Endothelial cell of umbilical vein (primary cell): Measurements from ENCODE around the gene ADGRD1. TPM values are rescaled to one million over a fixed set of nuclear protein-coding genes. Genes with fewer than 3 reads are reported as not detected.

Experiments used
- BruUV-seq: library from RNA; stranded (reverse); fragments of 400-500 nt; replicated peaks from 2 replicates; lab custom pipeline; 2021; lab: Mats Ljungman, UMichigan
- CTCF ChIA-PET: fragments of 300-600, 350-600 bp; sonication (Branson Sonifier 250); formaldehyde crosslinking; loops from one replicate; lab custom pipeline; 2021; ENCODE audit warnings: antibody characterized with exemption, inconsistent platforms; lab: Charles Lee
- POLR2A ChIA-PET: fragments of 300-600, 350-600 bp; sonication (Branson Sonifier 250); formaldehyde crosslinking; loops from one replicate; lab custom pipeline; 2021; ENCODE audit warnings: antibody characterized with exemption, inconsistent platforms; lab: Charles Lee
- DNase-seq: peaks from one replicate; pipeline ENCODE4 v3.0.0-alpha.2; 2011; ENCODE audit warnings: low read depth, low spot score
- FAIRE-seq: peaks from 2 replicates; lab custom pipeline; 2011; peaks lifted over from hg19 to GRCh38; lab: Jason Lieb, UNC
- H2AFZ ChIP-seq: 2 replicates; pipeline ENCODE4 v1.6.0; 2012; ENCODE audit warnings: low read depth, low read length, control low read depth, inconsistent platforms
- H3K27ac ChIP-seq: 2 replicates; pipeline ENCODE4 v1.5.1; 2011; ENCODE audit warnings: low read depth, mild to moderate bottlenecking, control low read depth, low read length, moderate library complexity; ENCODE audit not compliant: insufficient read depth
- H3K27me3 ChIP-seq, 2 experiments: 2 replicates each; pipeline versions ENCODE4 v1.6.0 to v1.6.1; 2011; ENCODE audit warnings: low read length in 2 of 2, mixed read lengths in 1 of 2; ENCODE audit not compliant: control insufficient read depth in 2 of 2, insufficient read depth in 2 of 2
- H3K36me3 ChIP-seq, 2 experiments: 2 replicates in 1 of 2; 3 replicates in 1 of 2; pipeline ENCODE4 v1.5.1; 2011; ENCODE audit warnings: low read length in 2 of 2, mild to moderate bottlenecking in 1 of 2, moderate library complexity in 1 of 2; ENCODE audit not compliant: control insufficient read depth in 2 of 2, insufficient read depth in 2 of 2; ENCODE audit errors: extremely low read depth in 1 of 2
- H3K4me1 ChIP-seq: 3 replicates; pipeline ENCODE4 v1.5.1; 2011; ENCODE audit warnings: mild to moderate bottlenecking, low read length; ENCODE audit not compliant: control insufficient read depth, insufficient read depth; ENCODE audit errors: extremely low read depth
- H3K4me2 ChIP-seq: 2 replicates; pipeline ENCODE4 v1.6.1; 2011; ENCODE audit warnings: low read length, control low read depth, mixed read lengths; ENCODE audit not compliant: insufficient read depth
- H3K4me3 ChIP-seq, 3 experiments: fragments of 200-600 bp in 1 of 3; sonication (generic), shearing (Covaris generic) in 1 of 3; replicated peaks in 1 of 3; 2 replicates each; pipeline ENCODE4 v1.5.1; 2011 to 2016; ENCODE audit warnings: control low read depth in 3 of 3, low read length in 3 of 3, mild to moderate bottlenecking in 2 of 3, inconsistent platforms in 1 of 3, low read depth in 1 of 3, moderate library complexity in 1 of 3; ENCODE audit not compliant: insufficient read depth in 1 of 3
- H3K79me2 ChIP-seq: 2 replicates; pipeline ENCODE4 v1.6.0; 2012; ENCODE audit warnings: low read length, inconsistent platforms; ENCODE audit not compliant: control insufficient read depth, insufficient read depth
- H3K9ac ChIP-seq: replicated peaks from 2 replicates; pipeline ENCODE3; 2011; ENCODE audit warnings: low read length, control low read depth; ENCODE audit not compliant: insufficient read depth; ENCODE audit errors: extremely low read depth
- H3K9me1 ChIP-seq: replicated peaks from 3 replicates; pipeline ENCODE4 v1.6.0; 2011; ENCODE audit warnings: mild to moderate bottlenecking, low read length; ENCODE audit not compliant: control insufficient read depth, insufficient read depth; ENCODE audit errors: extremely low read depth
- H3K9me3 ChIP-seq: replicated peaks from 2 replicates; pipeline ENCODE4 v1.5.1; 2012; ENCODE audit warnings: low read length, inconsistent platforms; ENCODE audit not compliant: control insufficient read depth, insufficient read depth
- H4K20me1 ChIP-seq: replicated peaks from 2 replicates; pipeline ENCODE3; 2011; ENCODE audit warnings: mild to moderate bottlenecking, low read length; ENCODE audit not compliant: control insufficient read depth, insufficient read depth; ENCODE audit errors: extremely low read depth
- CTCF ChIP-seq, 2 donors: IDR thresholded peaks; 1 replicate in 1 of 2; 2 replicates in 1 of 2; pipeline ENCODE4 v1.5.1; 2011; ENCODE audit warnings: low read length in 2 of 2, mild to moderate bottlenecking in 2 of 2, moderate library complexity in 2 of 2, control low read depth in 1 of 2, inconsistent platforms in 1 of 2, low read depth in 1 of 2; ENCODE audit not compliant: insufficient read depth in 1 of 2; ENCODE audit errors: extremely low read depth in 1 of 2
- EZH2 ChIP-seq: IDR thresholded peaks from 2 replicates; pipeline ENCODE4 v1.6.1; 2012; ENCODE audit warnings: borderline replicate concordance, low read depth, mild to moderate bottlenecking, moderate library complexity, low read length, inconsistent platforms; ENCODE audit not compliant: severe bottlenecking
- FOS ChIP-seq: IDR thresholded peaks from 2 replicates; pipeline ENCODE4 v1.6.1; 2011; ENCODE audit warnings: mild to moderate bottlenecking, low read length, moderate library complexity, borderline replicate concordance; ENCODE audit not compliant: insufficient read depth
- GATA2 ChIP-seq: IDR thresholded peaks from 2 replicates; pipeline ENCODE4 v1.7.0; 2011; ENCODE audit warnings: low read depth, mild to moderate bottlenecking, moderate library complexity, mixed read lengths, low read length; ENCODE audit not compliant: insufficient read length, insufficient read depth
- JUN ChIP-seq: IDR thresholded peaks from 2 replicates; pipeline ENCODE4 v1.6.1; 2011; ENCODE audit warnings: borderline replicate concordance, low read depth; ENCODE audit not compliant: insufficient read length, insufficient read depth
- MAX ChIP-seq: IDR thresholded peaks from 2 replicates; pipeline ENCODE4 v1.6.1; 2011; ENCODE audit not compliant: insufficient read depth, insufficient read length
- MYC ChIP-seq: IDR thresholded peaks from one replicate; pipeline ENCODE4 v1.6.1; 2011; ENCODE audit warnings: mild to moderate bottlenecking, low read depth, low read length
- POLR2A ChIP-seq: IDR thresholded peaks from 2 replicates; pipeline ENCODE4 v1.6.1; 2012; ENCODE audit warnings: low read depth, mild to moderate bottlenecking, control low read depth, low read length
- POLR2AphosphoS5 ChIP-seq: IDR thresholded peaks from 2 replicates; pipeline ENCODE4 v1.6.1; 2012; ENCODE audit warnings: low read depth, mild to moderate bottlenecking, control low read depth, low read length, moderate library complexity; ENCODE audit not compliant: insufficient read depth
- dilution Hi-C: fragments of 300-500 bp; cut with MboI; formaldehyde crosslinking; loops from one replicate; pipeline ENCODE4 v1.15.0; 2019; ENCODE audit warnings: low sequenced_read_pairs; ENCODE audit not compliant: extremely low pct_ligation_motif_present
- intact Hi-C: fragments of 100-400 bp; cut with micrococcal nuclease; formaldehyde crosslinking; loops from one replicate; pipeline ENCODE4 v1.10.0; 2022
- polyA plus RNA-seq, 4 experiments: library from polyadenylated mRNA; depleted of rRNA in 3 of 4; stranded (reverse) in 3 of 4; unstranded in 1 of 4; fragments of >200 nt; gene quantifications; 2 replicates each; pipeline versions ENCODE4 v1.2.1 to v1.2.3, GENCODE V29; 2011 to 2012; ENCODE audit warnings: missing spikeins in 1 of 4
- total RNA-seq: library from RNA; stranded (reverse); gene quantifications from 2 replicates; pipeline ENCODE4 v1.2.3, GENCODE V29; 2021

ADGRD1 gene
- total and polyA plus RNA-seq, 2 donors (not counting 3 experiments of a cell fraction or from before 2014, with no cell fraction given) = 0.07 TPM; not detected in 1

GRCh38 chr12:130984183-130985058 lies 30.7 kb downstream of the ADGRD1 start:
- H3K27ac ChIP-seq = no peak overlapping the region
- CTCF ChIA-PET = no interaction called here
- H4K20me1 ChIP-seq = no peaks in the 10 kb centered on the region
- no peak for FAIRE-seq
- POLR2A ChIA-PET = no interaction called here
- H3K4me1 ChIP-seq = no peaks in the 10 kb centered on the region
- H3K27me3 ChIP-seq = no peaks in the 10 kb centered on the region
- no peaks in the 10 kb centered on the region for H3K36me3 ChIP-seq
- no peak overlapping the region for H2AFZ ChIP-seq
- H3K9me3 ChIP-seq = no peaks in the 10 kb centered on the region
- TF ChIP-seq MAX (no peak), EZH2 (no peak), POLR2A (no peak), FOS (no peak), POLR2AphosphoS5 (no peak), JUN (no peak), MYC (no peak), CTCF (IDR thresholded peaks at IDR 0.05; ENCODE audit: extremely low read depth in 1 of 2, insufficient read depth in 1 of 2, low read depth in 1 of 2, low read length in 2 of 2) (no peak), GATA2 (no peak)
- no peaks in the 10 kb centered on the region for H3K79me2 ChIP-seq
- no peaks in the 10 kb centered on the region for H3K9me1 ChIP-seq
- DNase-seq = no peak
- H3K4me2 ChIP-seq = no peak overlapping the region
- dilution Hi-C loops = no loop called here
- BruUV-seq = no TSS peak
- no peak overlapping the region for H3K4me3 ChIP-seq
- intact Hi-C loops = no loop called here
- no peak overlapping the region for H3K9ac ChIP-seq
